Measurements from ENCODE around the gene CTU1.

GRCh38 chr19:51071095-51071405, 37.2 kb downstream of the CTU1 start:
- no peak for TF ChIP-seq CTCF (IDR thresholded peaks at IDR 0.05)
- TF ChIP-seq POLR2A (IDR thresholded peaks at IDR 0.05) = no peak

Measured in body of pancreas (tissue), 4 donors.